ENCODE results near the gene CPZ.

GRCh38 chr4:8544282-8544681 is 48.3 kb upstream of the CPZ start:
- TF ChIP-seq CTCF (IDR thresholded peaks at IDR 0.05), result no peak
- TF ChIP-seq POLR2A (IDR thresholded peaks at IDR 0.05), result no peak

Data from adrenal gland (tissue), 5 donors.